Nephron (organoid): ENCODE measurements around the gene SF3B2.

Source experiments
- H3K27ac Mint-ChIP-seq, 3 experiments: 2 replicates each; pipeline ENCODE4 v1.8.0; 2020; ENCODE audit warnings: mixed read lengths in 3 of 3, mild to moderate bottlenecking in 2 of 3, moderate library complexity in 1 of 3
- H3K27me3 Mint-ChIP-seq: 2 replicates; pipeline ENCODE4 v1.8.0; 2021; ENCODE audit warnings: low read depth, mild to moderate bottlenecking, moderate library complexity, mixed read lengths
- H3K36me3 Mint-ChIP-seq: 2 replicates; pipeline ENCODE4 v1.8.0; 2020; ENCODE audit warnings: low read depth, mixed read lengths
- H3K4me1 Mint-ChIP-seq: 2 replicates; pipeline ENCODE4 v1.8.0; 2020; ENCODE audit warnings: mixed read lengths
- H3K4me3 Mint-ChIP-seq, 3 experiments: 2 replicates each; pipeline ENCODE4 v1.8.0; 2020; ENCODE audit warnings: mild to moderate bottlenecking in 3 of 3, mixed read lengths in 3 of 3, moderate library complexity in 2 of 3
- H3K9me3 Mint-ChIP-seq: 2 replicates; pipeline ENCODE4 v1.8.0; 2020; ENCODE audit warnings: mixed read lengths
- CTCF ChIP-seq, 3 experiments: fragments of 200-600 bp; sonication (generic); IDR thresholded peaks; one replicate each; pipeline ENCODE4 v1.5.0; 2021; ENCODE audit warnings: antibody characterized with exemption in 3 of 3; ENCODE audit not compliant: unreplicated experiment in 3 of 3

Gene SF3B2

GRCh38 chr11:66106786-66107599 is 54.8 kb downstream of the SF3B2 start:
- H3K4me3 Mint-ChIP-seq = no peak overlapping the region
- TF ChIP-seq CTCF (IDR thresholded peaks at IDR 0.05; ENCODE audit: unreplicated experiment in 3 of 3) = no peak
- no peaks in the 10 kb centered on the region for H3K9me3 Mint-ChIP-seq
- peak overlapping the region in 1 of 3 experiments; percentile 5 for H3K27ac Mint-ChIP-seq
- H3K36me3 Mint-ChIP-seq = no peaks in the 10 kb centered on the region
- H3K4me1 Mint-ChIP-seq = peaks cover 9% of the 10 kb centered on the region
- no peaks in the 10 kb centered on the region for H3K27me3 Mint-ChIP-seq

GRCh38 chr11:66107600-66108510 is 55.7 kb downstream of the SF3B2 start:
- Mint-ChIP-seq H3K9me3 (no peaks in the 10 kb centered on the region), H3K4me1 (peaks cover 16% of the 10 kb centered on the region), H3K36me3 (no peaks in the 10 kb centered on the region), H3K27me3 (no peaks in the 10 kb centered on the region), H3K27ac (no peak overlapping the region), H3K4me3 (no peak overlapping the region)
- no peak for TF ChIP-seq CTCF (IDR thresholded peaks at IDR 0.05; ENCODE audit: unreplicated experiment in 3 of 3)

GRCh38 chr11:66109294-66109693 is 57.1 kb downstream of the SF3B2 start:
- TF ChIP-seq CTCF (IDR thresholded peaks at IDR 0.05; ENCODE audit: unreplicated experiment in 3 of 3) = no peak
- H3K4me1 Mint-ChIP-seq = peaks cover 25% of the 10 kb centered on the region
- no peak overlapping the region for H3K4me3 Mint-ChIP-seq

GRCh38 chr11:66111158-66111557 is 59.0 kb downstream of the SF3B2 start:
- H3K4me3 Mint-ChIP-seq = no peak overlapping the region
- TF ChIP-seq CTCF (IDR thresholded peaks at IDR 0.05; ENCODE audit: unreplicated experiment in 3 of 3) = no peak

More at GRCh38 chr11:66109294-66109693, 57.1 kb downstream of the SF3B2 start:
- H3K36me3 Mint-ChIP-seq = no peaks in the 10 kb centered on the region
- no peak overlapping the region for H3K27ac Mint-ChIP-seq
- H3K9me3 Mint-ChIP-seq = no peaks in the 10 kb centered on the region
- H3K27me3 Mint-ChIP-seq = no peaks in the 10 kb centered on the region

GRCh38 chr11:66112041-66112491 is 59.9 kb downstream of the SF3B2 start:
- no peaks in the 10 kb centered on the region for H3K27me3 Mint-ChIP-seq
- H3K36me3 Mint-ChIP-seq = no peaks in the 10 kb centered on the region
- no peaks in the 10 kb centered on the region for H3K9me3 Mint-ChIP-seq
- H3K4me1 Mint-ChIP-seq = peaks cover 38% of the 10 kb centered on the region
- H3K4me3 Mint-ChIP-seq = no peak overlapping the region
- no peak overlapping the region for H3K27ac Mint-ChIP-seq
- no peak for TF ChIP-seq CTCF (IDR thresholded peaks at IDR 0.05; ENCODE audit: unreplicated experiment in 3 of 3)

More at GRCh38 chr11:66111158-66111557, 59.0 kb downstream of the SF3B2 start:
- no peaks in the 10 kb centered on the region for H3K27me3 Mint-ChIP-seq
- H3K9me3 Mint-ChIP-seq = no peaks in the 10 kb centered on the region
- H3K4me1 Mint-ChIP-seq = peaks cover 30% of the 10 kb centered on the region
- H3K27ac Mint-ChIP-seq = no peak overlapping the region
- no peaks in the 10 kb centered on the region for H3K36me3 Mint-ChIP-seq
